Right kidney (tissue), 1 donor: Measurements from ENCODE around the gene POLR3K.
"Not testable (repeated sequence)": the region's sequence is repeated elsewhere in the genome, so short reads cannot be mapped to it uniquely, and the experiment has no call there.

Source experiments
- DNase-seq: peaks from one replicate; pipeline ENCODE4 v3.0.0-alpha.2; 2016

The POLR3K gene

DNA sequence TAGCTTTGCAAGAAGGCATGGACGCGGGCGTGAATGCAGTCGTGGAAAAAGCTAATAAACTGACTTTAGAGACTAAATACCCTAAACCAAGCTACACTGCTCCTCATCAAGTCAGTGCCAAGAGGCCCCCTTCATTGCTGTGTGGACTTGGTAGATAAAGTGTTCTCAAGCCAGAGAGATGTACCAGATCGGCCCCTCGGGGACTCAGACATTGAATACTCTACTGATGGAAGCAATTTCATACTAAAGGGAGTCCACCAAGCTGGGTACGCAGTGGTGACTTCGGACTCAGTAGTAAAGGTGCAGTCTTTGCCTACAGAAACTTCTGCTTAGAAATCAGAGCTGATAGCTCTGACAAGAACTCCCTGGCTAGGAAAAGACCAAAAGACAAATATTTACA is 8.8 kb downstream of the POLR3K start:
- no peak for DNase-seq

DNA sequence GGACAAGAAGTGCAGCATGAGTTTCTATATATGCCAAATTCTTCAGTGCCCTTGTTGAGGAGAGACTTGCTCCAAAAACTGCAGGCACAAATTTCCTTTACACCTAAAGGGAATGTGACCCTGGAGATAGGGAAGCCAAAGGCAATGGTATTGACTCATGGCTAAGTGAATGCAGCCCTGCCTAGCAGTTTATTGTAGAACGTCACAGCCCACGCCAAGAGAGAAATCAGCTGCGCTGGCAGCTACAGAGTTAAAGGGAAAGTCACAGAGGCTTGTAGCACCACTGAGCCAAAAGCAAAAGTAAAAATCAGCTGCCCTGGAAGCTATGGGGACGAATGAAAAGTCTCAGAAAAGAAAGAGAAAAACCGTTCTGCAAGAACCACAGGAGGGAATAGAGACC is 10.1 kb downstream of the POLR3K start:
- DNase-seq = no peak

DNA sequence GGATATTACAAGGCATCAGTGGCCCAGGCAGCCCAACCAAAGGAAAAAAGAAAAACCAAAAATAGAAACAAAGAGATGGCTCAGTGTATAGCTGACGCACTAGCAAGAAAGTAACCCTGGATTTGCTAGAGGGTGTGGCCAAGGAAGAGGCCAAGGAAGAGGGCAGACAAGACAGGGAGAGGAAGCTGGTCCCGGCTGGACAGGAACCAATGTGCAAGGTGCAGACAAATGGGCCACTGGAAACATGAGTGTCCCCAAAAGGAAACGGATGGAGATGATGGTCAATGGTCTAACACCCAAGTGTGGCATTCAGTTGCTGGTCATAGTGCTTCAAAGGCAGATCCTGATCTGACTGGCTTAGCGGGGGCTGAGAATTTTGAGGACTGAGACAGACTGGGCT is 10.7 kb downstream of the POLR3K start:
- DNase-seq = no peak

DNA sequence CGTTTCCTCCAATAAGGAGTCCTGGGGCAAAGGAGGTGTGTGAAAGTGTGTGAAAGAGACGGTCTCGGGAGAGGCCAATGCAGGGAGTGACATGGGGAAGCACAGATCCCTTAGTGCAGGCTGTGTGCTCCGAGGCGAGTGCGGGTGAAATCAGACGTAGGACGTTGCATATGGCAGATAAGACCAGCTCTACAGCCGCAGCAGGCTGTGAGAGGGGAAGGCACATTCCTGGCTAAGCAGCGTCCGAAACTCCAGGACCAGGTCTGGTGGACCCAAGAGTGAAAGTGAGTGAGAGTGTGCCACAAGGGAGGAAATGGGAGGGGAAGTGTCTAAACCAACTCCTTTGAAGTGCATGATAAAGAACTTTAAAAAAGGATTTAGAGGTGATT is 11.3 kb downstream of the POLR3K start:
- no peak for DNase-seq

DNA sequence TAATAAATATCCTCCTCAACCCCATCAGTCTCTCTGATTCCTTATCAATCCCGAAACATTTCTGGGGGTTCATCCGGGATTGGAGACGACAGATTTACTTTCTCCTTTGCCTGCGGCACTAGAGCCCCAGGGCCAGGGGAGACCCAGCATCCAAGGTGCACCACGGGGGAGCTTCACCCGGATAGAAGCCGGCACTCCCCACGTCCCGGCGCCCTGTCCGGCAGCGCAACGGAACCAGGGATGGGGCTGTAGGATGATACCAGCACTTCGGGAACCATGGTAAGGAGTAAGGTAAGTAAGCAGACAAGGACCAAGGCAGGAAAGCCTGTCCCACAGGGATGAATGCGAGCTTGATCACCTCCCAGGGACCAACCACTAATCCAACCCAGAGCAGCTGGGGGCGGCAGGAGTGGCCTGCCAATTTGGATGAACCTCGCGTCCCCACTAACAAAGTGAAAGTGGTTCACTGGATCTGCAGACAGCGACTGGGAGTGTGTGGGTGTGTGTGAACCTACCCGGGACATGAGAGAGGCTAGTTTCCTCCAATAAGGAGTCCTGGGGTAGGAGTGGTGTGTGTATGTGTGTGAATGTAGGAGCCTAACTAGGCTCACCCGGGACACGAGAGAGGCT is 11.9 kb downstream of the POLR3K start:
- no peak for DNase-seq

DNA sequence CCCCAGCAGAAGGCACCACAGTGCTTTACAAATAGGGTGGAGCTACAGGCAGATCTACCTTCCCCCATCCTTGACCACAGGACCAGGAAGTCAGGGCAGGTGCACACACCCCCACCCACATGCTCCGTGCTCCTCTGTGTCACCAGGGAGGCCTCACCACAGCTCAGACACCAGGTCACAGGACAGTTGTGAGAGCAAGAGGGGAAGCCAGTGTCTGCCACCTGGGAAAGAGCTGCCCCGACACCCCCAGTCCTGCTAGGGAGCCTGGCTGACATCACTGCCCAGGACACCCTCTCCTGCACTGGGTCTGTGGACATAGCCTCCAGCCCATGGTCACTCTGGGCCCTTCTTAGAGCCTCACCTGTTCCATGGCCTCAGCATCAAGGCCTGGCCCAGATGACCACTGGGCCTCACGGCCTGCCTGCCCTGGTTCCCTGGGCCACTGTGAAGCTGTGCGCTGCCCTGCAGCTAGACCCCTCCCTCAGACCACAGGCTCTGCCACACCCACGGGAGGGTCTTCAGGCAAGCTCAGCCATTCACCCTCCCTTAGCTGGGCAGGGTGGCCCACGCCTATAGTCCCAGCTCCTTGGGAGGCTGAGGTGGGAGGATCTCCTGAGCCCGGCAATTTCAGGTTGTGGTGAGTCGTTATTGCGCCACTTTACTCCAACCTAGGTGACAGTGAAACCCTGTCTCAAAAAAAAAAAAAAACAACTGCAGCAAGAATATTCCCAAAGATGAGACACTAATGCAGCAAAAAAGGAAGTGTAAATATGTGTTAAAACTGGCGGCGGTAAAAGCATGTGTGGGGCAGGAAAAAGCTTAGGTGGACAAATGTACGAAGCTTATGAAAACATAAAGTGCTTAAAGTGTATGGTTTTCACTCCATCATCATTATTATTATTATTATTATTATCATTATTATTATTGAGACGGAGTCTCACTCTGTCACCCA is 14.2 kb downstream of the POLR3K start:
- DNase-seq = no peak

DNA sequence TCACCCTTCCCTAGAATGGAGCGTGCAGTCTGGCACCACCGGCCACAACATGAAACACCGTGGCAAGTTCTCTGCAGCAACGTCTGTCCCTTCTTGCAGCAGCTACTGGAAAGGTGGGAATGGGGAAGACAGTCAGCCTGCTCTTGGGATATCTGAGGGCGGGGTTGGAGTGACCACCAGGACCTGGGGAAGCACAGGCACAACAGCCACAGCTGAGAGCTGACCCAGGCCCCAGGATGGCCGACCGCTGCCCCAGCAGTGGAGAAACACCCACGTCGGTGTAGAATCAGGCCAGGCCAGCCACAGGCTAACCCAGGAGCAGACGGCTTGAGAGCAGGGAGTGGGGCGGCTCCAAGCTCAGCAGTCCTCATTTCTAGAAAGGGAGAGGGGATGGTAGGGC is 15.2 kb downstream of the POLR3K start:
- not testable (repeated sequence) for DNase-seq

DNA sequence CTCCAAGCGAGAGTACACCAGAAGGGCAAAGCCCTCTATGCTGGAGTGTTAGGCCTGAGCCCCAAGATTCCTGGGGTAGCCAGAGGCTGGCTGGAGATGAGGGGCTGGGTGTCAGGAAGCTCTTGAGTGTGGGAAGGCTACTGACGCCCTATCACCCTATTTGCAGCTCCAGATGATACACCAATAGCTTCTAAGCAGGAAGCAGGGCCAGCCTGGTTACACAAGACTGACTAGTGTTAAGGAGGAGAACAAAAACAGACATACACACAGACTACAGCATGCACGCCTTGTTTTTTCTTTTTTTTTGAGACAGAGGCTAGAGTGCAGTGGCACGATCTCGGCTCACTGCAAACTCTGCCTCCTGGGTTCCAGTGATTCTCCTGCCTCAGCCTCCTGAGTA is 15.9 kb downstream of the POLR3K start:
- DNase-seq = no peak

GRCh38 chr16:36336-36984 is 16.9 kb downstream of the POLR3K start:
- DNase-seq = no peak

DNA sequence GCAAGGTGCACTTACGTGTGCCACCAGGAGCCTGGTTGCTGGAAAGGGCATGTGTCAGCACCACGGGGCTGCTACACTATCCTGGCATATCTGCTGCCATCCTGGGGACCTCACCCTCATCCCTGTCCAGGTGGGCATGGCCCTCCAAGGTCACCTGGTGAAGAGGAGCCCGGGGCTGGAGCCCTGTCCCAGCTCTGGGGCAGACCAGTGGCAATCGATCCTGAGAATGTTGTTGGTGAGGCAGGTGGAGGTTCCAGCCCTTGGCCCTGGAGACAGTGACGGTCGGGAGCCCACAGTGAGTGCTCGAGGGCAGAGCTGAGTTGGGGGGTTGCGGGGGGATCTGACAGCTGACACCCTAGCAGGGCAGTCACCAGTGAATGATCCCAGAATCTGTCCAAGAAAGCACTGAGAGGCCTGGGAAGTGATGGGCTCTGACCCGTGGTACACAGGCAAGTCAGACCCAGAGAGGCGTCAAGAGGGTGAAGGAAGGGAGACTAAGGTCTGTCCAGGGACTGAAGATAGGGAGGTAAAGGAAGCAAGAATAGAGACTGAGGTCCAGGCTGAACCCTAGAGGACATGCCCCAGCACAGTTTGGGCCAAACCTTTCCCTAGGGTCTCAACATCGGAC is 17.6 kb downstream of the POLR3K start:
- no peak for DNase-seq

- no peak for DNase-seq
Observed at GRCh38 chr16:35011-35677, 18.3 kb downstream of the POLR3K start.

GRCh38 chr16:34648-34987 is 18.8 kb downstream of the POLR3K start:
- no peak for DNase-seq

DNA sequence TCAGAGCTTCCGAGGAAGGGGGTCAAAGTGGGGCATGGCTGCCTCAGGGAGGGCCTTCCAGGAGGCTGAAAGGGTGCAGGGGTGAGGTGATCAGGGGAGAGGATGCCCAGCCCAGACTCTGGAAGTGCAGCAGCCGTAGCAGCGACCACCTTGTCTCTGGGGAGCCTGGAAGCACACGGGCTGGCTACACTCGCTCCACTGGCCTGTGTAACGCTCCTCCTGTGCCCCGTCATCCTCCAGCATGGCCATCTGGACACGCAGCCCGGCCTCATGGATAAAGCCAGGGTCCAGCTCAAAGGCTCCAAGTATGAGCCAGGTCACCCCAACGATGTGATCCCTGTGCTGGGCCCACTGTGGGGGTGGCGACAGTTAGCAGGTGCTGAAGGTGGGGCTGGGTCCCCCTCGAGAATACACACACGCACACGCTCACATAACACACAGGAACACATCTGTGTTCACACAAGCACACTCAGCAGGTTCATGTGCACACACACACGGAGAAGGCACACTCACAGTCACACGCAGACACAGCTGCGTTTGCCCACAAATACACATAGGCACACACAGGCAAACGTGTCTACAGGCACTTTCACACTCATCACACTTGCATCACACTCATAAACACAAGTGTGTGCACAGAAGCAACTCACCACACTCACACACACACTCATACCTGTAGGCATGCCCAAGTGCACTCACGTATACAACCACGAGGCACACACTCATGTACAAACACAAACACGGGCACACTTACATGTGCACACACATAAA is 19.3 kb downstream of the POLR3K start:
- DNase-seq = no peak

DNA sequence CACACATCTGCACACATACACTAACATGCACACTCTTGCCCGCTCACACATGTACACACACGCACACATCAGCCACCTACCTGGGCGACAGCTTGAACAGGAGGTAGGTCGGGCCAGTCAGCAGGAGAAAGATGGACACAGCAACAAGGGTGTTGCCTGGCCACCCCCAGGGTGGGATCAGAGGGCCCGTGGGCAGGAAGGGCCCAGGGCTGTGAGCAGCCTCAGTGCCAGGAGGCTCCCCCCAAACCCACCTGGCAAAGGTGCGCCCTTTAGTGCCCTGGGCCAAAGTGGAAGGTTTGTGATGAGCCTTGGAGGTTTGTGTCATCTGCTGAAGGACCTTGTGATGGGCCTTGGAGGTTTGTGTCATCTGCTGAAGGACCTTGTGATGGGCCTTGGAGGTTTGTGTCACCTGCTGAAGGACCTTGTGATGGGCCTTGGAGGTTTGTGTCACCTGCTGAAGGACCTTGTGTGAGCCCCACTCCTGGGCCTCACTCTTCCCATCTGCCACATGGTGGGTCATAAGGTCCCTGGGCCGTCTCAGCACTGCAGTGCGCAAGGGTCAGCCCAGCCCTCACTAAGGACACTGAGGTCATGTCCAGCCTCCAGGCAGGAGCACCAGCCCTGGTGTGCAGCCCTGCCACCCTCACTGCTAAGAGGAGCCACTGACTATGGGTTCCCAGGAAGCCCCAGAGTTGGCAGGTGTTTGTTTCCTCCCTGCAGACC is 20.1 kb downstream of the POLR3K start:
- not testable (repeated sequence) for DNase-seq

- DNase-seq = not testable (repeated sequence)
Observed at GRCh38 chr16:30627-31026, 22.8 kb downstream of the POLR3K start.

DNA sequence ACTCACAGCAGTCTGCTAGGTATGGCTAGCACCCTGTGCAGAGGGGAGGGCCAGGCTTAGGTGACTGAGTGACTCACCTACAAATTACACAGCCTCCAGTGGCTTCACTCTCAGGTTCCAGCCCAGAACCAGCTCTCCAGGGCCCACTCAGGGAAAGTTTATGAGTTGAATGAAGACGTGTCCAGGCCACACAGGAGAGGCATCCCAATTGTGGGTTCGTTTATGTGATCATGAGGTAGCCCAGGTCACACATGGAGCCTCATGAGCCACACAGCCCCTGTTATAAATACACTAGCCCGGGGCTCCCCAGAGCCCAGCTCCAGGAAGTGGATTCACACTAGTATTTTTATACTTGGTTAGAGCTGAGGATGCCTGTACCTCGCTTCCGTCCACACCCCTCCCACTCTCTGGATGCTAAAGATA is 27.5 kb downstream of the POLR3K start:
- not testable (repeated sequence) for DNase-seq

GRCh38 chr16:24151-24550 is 29.3 kb downstream of the POLR3K start:
- DNase-seq = not testable (repeated sequence)

DNA sequence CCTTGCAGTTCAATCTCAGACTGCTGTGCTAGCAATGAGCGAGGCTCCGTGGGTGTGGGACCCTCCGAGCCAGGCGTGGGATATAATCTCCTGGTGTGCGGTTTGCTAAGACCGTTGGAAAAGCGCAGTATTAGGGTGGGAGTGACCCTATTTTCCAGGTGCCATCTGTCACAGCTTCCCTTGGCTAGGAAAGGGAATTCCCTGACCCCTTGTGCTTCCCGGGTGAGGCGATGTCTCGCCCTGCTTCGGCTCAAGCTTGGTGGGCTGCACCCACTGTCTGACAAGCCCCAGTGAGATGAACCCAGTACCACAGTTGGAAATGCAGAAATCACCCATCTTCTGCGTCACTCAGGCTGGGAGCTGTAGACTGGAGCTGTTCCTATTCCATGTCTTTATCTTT is 32.5 kb downstream of the POLR3K start:
- DNase-seq = not testable (repeated sequence)

- DNase-seq = not testable (repeated sequence)
Observed at GRCh38 chr16:17062-17765, 36.2 kb downstream of the POLR3K start.

DNA sequence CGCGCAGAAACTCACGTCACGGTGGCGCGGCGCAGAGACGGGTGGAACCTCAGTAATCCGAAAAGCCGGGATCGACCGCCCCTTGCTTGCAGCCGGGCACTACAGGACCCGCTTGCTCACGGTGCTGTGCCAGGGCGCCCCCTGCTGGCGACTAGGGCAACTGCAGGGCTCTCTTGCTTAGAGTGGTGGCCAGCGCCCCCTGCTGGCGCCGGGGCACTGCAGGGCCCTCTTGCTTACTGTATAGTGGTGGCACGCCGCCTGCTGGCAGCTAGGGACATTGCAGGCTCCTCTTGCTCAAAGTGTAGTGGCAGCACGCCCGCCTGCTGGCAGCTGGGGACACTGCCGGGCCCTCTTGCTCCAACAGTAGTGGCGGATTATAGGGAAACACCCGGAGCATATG is 42.6 kb downstream of the POLR3K start:
- not testable (repeated sequence) for DNase-seq
